Neural cell (in vitro differentiated cells): Measurements from ENCODE around the gene ANKS1B. TPM values are rescaled to one million over a fixed set of nuclear protein-coding genes. Genes with fewer than 3 reads are reported as not detected.

Source experiments
- H2AFZ ChIP-seq: fragments of 200-600, 300-800 bp; sonication (generic), shearing (Covaris generic); 2 replicates; pipeline ENCODE4 v1.6.0; 2014; ENCODE audit warnings: low read depth, mild to moderate bottlenecking, antibody characterized with exemption, low read length, moderate library complexity
- H3F3A ChIP-seq: fragments of 200-600 bp; shearing (Covaris generic); 2 replicates; pipeline ENCODE4 v1.6.1; 2016; ENCODE audit warnings: mild to moderate bottlenecking, moderate library complexity, mixed read lengths, antibody characterized with exemption, low read length; ENCODE audit not compliant: insufficient read depth, poor library complexity, severe bottlenecking
- H3K27ac ChIP-seq: fragments of 200-600, 300-800 bp; sonication (generic), shearing (Covaris generic); 2 replicates; pipeline ENCODE4 v1.5.1; 2014; ENCODE audit warnings: mild to moderate bottlenecking, low read length, moderate library complexity
- H3K27me3 ChIP-seq: fragments of 300-800, 200-600 bp; sonication (generic), shearing (Covaris generic); 2 replicates; pipeline ENCODE4 v1.6.0; 2014; ENCODE audit warnings: mild to moderate bottlenecking, low read depth, low read length, moderate library complexity; ENCODE audit not compliant: insufficient read depth
- H3K36me3 ChIP-seq: fragments of 300-800, 200-600 bp; sonication (generic), shearing (Covaris generic); 2 replicates; pipeline ENCODE4 v1.5.1; 2014; ENCODE audit warnings: mild to moderate bottlenecking, antibody characterized with exemption, low read length, moderate library complexity; ENCODE audit not compliant: insufficient read depth
- H3K4me2 ChIP-seq: fragments of 300-800, 200-600 bp; sonication (generic), shearing (Covaris generic); 2 replicates; pipeline ENCODE4 v1.6.0; 2014; ENCODE audit warnings: mild to moderate bottlenecking, low read length
- H3K4me3 ChIP-seq: fragments of 300-800, 200-600 bp; sonication (generic), shearing (Covaris generic); 2 replicates; pipeline ENCODE4 v1.5.1; 2014; ENCODE audit warnings: mild to moderate bottlenecking, low read length, moderate library complexity
- H3K79me2 ChIP-seq: fragments of 200-600 bp; shearing (Covaris generic); replicated peaks from 2 replicates; pipeline ENCODE4 v1.6.0; 2014; ENCODE audit warnings: mild to moderate bottlenecking, low read length, moderate library complexity; ENCODE audit not compliant: insufficient read depth
- H3K9ac ChIP-seq: fragments of 300-800, 200-600 bp; sonication (generic), shearing (Covaris generic); 2 replicates; pipeline ENCODE4 v1.6.1; 2016; ENCODE audit warnings: mild to moderate bottlenecking, low read length, mixed read lengths
- H3K9me2 ChIP-seq: fragments of 200-600 bp; shearing (Covaris generic); 2 replicates; pipeline ENCODE4 v1.6.1; 2016; ENCODE audit warnings: mild to moderate bottlenecking, low read length, mixed read lengths; ENCODE audit not compliant: insufficient read depth
- H3K9me3 ChIP-seq: fragments of 200-600, 300-800 bp; sonication (generic), shearing (Covaris generic); 2 replicates; pipeline ENCODE4 v1.6.1; 2016; ENCODE audit warnings: mild to moderate bottlenecking, mixed run types, low read length, moderate library complexity, mixed read lengths
- H4K20me1 ChIP-seq: fragments of 200-600 bp; shearing (Covaris generic); 2 replicates; pipeline ENCODE4 v1.6.1; 2016; ENCODE audit warnings: mild to moderate bottlenecking, mixed run types; ENCODE audit not compliant: insufficient read depth
- EP300 ChIP-seq: fragments of 450-650 bp; conservative IDR thresholded peaks from 2 replicates; pipeline ENCODE4 v1.6.1; 2014; ENCODE audit warnings: antibody characterized with exemption, mild to moderate bottlenecking, moderate library complexity; ENCODE audit not compliant: poor library complexity, severe bottlenecking
- EZH2 ChIP-seq: fragments of 200-600, 300-800 bp; shearing (Covaris generic), sonication (generic); IDR thresholded peaks from 2 replicates; pipeline ENCODE4 v1.6.1; 2014; ENCODE audit warnings: antibody characterized with exemption, low read length, borderline replicate concordance, mild to moderate bottlenecking; ENCODE audit not compliant: insufficient read depth, poor library complexity, severe bottlenecking
- MXI1 ChIP-seq: fragments of 450-650 bp; conservative IDR thresholded peaks from 2 replicates; pipeline ENCODE4 v1.6.1; 2014; ENCODE audit warnings: antibody characterized with exemption, mild to moderate bottlenecking; ENCODE audit not compliant: poor library complexity, severe bottlenecking
- POLR2AphosphoS5 ChIP-seq: IDR thresholded peaks from 2 replicates; pipeline ENCODE4 v1.6.1; 2012
- RAD21 ChIP-seq: fragments of 450-650 bp; conservative IDR thresholded peaks from 2 replicates; pipeline ENCODE4 v1.6.1; 2014; ENCODE audit warnings: antibody characterized with exemption, mild to moderate bottlenecking, moderate library complexity
- SMC3 ChIP-seq: fragments of 450-650 bp; conservative IDR thresholded peaks from 2 replicates; pipeline ENCODE4 v1.6.1; 2014; ENCODE audit warnings: antibody characterized with exemption, mild to moderate bottlenecking, moderate library complexity; ENCODE audit not compliant: poor library complexity
- TAF1 ChIP-seq: IDR thresholded peaks from 2 replicates; pipeline ENCODE4 v1.6.1; 2012; ENCODE audit warnings: low read depth
- polyA plus RNA-seq: library from polyadenylated mRNA; depleted of rRNA; stranded (reverse); fragments of >200 nt; gene quantifications from 2 replicates; pipeline ENCODE4 v1.2.3, GENCODE V29; 2014
- TF ChIP-seq, protein P1 (sequence below): fragments of 450-650 bp; IDR thresholded peaks from 2 replicates; pipeline ENCODE4 v1.5.1; 2014; ENCODE audit warnings: antibody characterized with exemption, mild to moderate bottlenecking, moderate library complexity; ENCODE audit not compliant: poor library complexity, severe bottlenecking
- TF ChIP-seq, protein P2 (sequence below): IDR thresholded peaks from 2 replicates; pipeline ENCODE4 v1.6.1; 2012; ENCODE audit warnings: borderline replicate concordance

ANKS1B gene
- polyA plus RNA-seq, 1 donor from 2014 or later = 65.6 TPM

DNA sequence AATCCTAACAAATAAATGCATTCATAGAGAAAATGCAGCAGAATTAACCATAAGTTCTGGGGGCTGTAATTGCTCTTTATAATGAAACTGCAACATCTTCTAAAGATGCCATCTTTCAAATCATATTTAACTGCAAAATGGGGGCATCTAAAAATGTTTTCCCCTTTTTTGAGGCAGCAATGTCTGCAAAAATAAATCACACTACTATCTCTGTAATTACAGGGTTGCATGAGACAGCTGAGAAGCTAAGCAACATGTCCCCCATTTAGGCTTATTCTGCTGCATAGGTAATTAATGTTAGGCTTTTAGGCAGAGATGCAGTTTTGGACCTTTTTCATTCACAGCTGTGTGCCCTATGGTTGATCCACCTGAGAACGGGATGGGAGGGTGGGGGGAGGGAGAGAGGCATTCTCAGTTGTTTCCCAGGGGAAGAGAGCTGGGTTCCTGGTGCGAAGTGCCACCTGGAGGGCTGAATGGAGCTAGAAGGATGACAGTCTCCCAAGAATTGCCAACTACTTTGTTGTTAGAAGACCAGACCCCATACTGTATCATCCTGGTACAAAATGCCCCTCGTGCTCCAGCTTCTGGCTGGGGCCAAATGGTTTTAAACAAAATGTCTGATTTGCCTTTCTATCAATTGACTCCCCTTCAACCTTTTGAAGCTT lies 1185.5 kb downstream of the ANKS1B start:
- peaks cover 3% of the 10 kb centered on the region for H3K79me2 ChIP-seq
- H3K36me3 ChIP-seq = no peaks in the 10 kb centered on the region
- no peaks in the 10 kb centered on the region for H3K27me3 ChIP-seq
- no peaks in the 10 kb centered on the region for H4K20me1 ChIP-seq
- H3K9me2 ChIP-seq = no peaks in the 10 kb centered on the region
- TF ChIP-seq SMC3 (no peak), POLR2AphosphoS5 (no peak), TAF1 (no peak), RAD21 (no peak), EZH2 (no peak), MXI1 (no peak), EP300 (no peak)
- TF ChIP-seq, protein P1, sequence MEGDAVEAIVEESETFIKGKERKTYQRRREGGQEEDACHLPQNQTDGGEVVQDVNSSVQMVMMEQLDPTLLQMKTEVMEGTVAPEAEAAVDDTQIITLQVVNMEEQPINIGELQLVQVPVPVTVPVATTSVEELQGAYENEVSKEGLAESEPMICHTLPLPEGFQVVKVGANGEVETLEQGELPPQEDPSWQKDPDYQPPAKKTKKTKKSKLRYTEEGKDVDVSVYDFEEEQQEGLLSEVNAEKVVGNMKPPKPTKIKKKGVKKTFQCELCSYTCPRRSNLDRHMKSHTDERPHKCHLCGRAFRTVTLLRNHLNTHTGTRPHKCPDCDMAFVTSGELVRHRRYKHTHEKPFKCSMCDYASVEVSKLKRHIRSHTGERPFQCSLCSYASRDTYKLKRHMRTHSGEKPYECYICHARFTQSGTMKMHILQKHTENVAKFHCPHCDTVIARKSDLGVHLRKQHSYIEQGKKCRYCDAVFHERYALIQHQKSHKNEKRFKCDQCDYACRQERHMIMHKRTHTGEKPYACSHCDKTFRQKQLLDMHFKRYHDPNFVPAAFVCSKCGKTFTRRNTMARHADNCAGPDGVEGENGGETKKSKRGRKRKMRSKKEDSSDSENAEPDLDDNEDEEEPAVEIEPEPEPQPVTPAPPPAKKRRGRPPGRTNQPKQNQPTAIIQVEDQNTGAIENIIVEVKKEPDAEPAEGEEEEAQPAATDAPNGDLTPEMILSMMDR = no peak
- TF ChIP-seq, protein P2, sequence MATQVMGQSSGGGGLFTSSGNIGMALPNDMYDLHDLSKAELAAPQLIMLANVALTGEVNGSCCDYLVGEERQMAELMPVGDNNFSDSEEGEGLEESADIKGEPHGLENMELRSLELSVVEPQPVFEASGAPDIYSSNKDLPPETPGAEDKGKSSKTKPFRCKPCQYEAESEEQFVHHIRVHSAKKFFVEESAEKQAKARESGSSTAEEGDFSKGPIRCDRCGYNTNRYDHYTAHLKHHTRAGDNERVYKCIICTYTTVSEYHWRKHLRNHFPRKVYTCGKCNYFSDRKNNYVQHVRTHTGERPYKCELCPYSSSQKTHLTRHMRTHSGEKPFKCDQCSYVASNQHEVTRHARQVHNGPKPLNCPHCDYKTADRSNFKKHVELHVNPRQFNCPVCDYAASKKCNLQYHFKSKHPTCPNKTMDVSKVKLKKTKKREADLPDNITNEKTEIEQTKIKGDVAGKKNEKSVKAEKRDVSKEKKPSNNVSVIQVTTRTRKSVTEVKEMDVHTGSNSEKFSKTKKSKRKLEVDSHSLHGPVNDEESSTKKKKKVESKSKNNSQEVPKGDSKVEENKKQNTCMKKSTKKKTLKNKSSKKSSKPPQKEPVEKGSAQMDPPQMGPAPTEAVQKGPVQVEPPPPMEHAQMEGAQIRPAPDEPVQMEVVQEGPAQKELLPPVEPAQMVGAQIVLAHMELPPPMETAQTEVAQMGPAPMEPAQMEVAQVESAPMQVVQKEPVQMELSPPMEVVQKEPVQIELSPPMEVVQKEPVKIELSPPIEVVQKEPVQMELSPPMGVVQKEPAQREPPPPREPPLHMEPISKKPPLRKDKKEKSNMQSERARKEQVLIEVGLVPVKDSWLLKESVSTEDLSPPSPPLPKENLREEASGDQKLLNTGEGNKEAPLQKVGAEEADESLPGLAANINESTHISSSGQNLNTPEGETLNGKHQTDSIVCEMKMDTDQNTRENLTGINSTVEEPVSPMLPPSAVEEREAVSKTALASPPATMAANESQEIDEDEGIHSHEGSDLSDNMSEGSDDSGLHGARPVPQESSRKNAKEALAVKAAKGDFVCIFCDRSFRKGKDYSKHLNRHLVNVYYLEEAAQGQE = no peak
- H3F3A ChIP-seq = no peaks in the 10 kb centered on the region
- no peak overlapping the region for H2AFZ ChIP-seq
- no peaks in the 10 kb centered on the region for H3K9me3 ChIP-seq
- H3K27ac ChIP-seq = no peak overlapping the region
- no peak overlapping the region for H3K9ac ChIP-seq
- no peak overlapping the region for H3K4me2 ChIP-seq
- H3K4me3 ChIP-seq = no peak overlapping the region

DNA sequence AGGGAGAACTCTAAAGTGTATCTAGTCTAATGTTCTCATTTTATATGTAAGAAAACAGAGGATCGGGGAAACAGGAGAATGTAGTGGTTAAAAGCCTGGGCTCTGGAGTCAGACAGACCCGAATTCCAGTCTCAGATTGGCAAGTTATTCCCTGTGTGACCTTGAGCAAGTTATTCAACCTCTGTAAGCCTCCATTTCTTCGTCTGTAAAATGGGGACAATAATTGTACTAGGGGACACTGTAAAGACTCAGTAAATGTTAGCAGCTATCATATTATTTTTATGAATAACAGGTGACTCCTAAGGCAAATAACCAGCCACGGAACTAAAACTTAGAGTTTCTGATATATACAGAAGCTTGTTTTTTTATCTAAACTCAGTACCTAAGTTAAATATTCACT lies 1187.5 kb downstream of the ANKS1B start:
- H3F3A ChIP-seq = no peaks in the 10 kb centered on the region
- TF ChIP-seq, protein P2 = no peak
- TF ChIP-seq, protein P1 = no peak
- no peak for TF ChIP-seq EZH2
- no peak for TF ChIP-seq RAD21
- TF ChIP-seq EP300 = no peak
- no peak for TF ChIP-seq POLR2AphosphoS5
- TF ChIP-seq MXI1 = no peak
- TF ChIP-seq SMC3 = no peak
- no peak for TF ChIP-seq TAF1
- H3K79me2 ChIP-seq = no peaks in the 10 kb centered on the region
- H2AFZ ChIP-seq = no peak overlapping the region
- H3K27ac ChIP-seq = no peak overlapping the region
- H3K36me3 ChIP-seq = no peaks in the 10 kb centered on the region
- no peaks in the 10 kb centered on the region for H3K9me3 ChIP-seq
- H3K4me2 ChIP-seq = no peak overlapping the region
- no peaks in the 10 kb centered on the region for H4K20me1 ChIP-seq
- no peaks in the 10 kb centered on the region for H3K27me3 ChIP-seq
- no peak overlapping the region for H3K9ac ChIP-seq
- H3K9me2 ChIP-seq = no peaks in the 10 kb centered on the region
- no peak overlapping the region for H3K4me3 ChIP-seq
